ENCODE results near the gene NRN1L. TPM values are rescaled to one million over a fixed set of nuclear protein-coding genes. Genes with fewer than 3 reads are reported as not detected.
"Not testable (repeated sequence)": the region's sequence is repeated elsewhere in the genome, so short reads cannot be mapped to it uniquely, and the experiment has no call there.

The NRN1L gene
- total RNA-seq = not detected

GRCh38 chr16:67884684-67885083, at the start of gene NRN1L:
TSS of gene NRN1L (plus strand) at chr16:67884885. CDS start at chr16:67884904, 19 bp downstream.
- DNase-seq = peak; percentile 90

GRCh38 chr16:67837190-67837589, 47.5 kb upstream of the NRN1L start:
- DNase-seq = not testable (repeated sequence)

GRCh38 chr16:67837811-67838210, 46.9 kb upstream of the NRN1L start:
- DNase-seq = no peak

- no peak for DNase-seq
Observed at GRCh38 chr16:67841198-67841815, 43.4 kb upstream of the NRN1L start.

GRCh38 chr16:67841816-67842508, 42.7 kb upstream of the NRN1L start, which contains the start of gene THAP11:
TSS of gene THAP11 (plus strand) at chr16:67842320. CDS start at chr16:67842555, 235 bp downstream.
- peak; percentile 87 for DNase-seq

- peak; percentile 70 for DNase-seq
Observed at GRCh38 chr16:67842509-67843342, 42.0 kb upstream of the NRN1L start.

GRCh38 chr16:67843343-67843765, 41.3 kb upstream of the NRN1L start:
- DNase-seq = no peak

- DNase-seq = no peak
Observed at GRCh38 chr16:67844497-67844896, 40.2 kb upstream of the NRN1L start.

GRCh38 chr16:67845291-67846062, 39.2 kb upstream of the NRN1L start:
- no peak for DNase-seq

- DNase-seq = no peak
Observed at GRCh38 chr16:67846063-67846319, 38.7 kb upstream of the NRN1L start.

- peak; percentile 91 for DNase-seq
Observed at GRCh38 chr16:67846320-67847063, 38.2 kb upstream of the NRN1L start, which contains the start of gene NUTF2. TSS of gene NUTF2 (plus strand) at chr16:67846933. CDS start at chr16:67865131, 18,198 bp downstream.

GRCh38 chr16:67847064-67847861, 37.4 kb upstream of the NRN1L start, which contains the start of gene CENPT:
TSS of gene CENPT (minus strand) at chr16:67847693. CDS start at chr16:67833859, 13,834 bp downstream.
- no peak for DNase-seq

GRCh38 chr16:67848118-67848517, 36.6 kb upstream of the NRN1L start:
- DNase-seq = no peak

GRCh38 chr16:67853670-67854069, 31.0 kb upstream of the NRN1L start:
- no peak for DNase-seq

GRCh38 chr16:67855789-67856188, 28.9 kb upstream of the NRN1L start:
- no peak for DNase-seq

GRCh38 chr16:67856927-67857546, 27.6 kb upstream of the NRN1L start:
- no peak for DNase-seq

- no peak for DNase-seq
Observed at GRCh38 chr16:67857547-67858233, 27.0 kb upstream of the NRN1L start.

GRCh38 chr16:67858500-67858899, 26.2 kb upstream of the NRN1L start:
- no peak for DNase-seq

GRCh38 chr16:67860589-67861398, 23.9 kb upstream of the NRN1L start:
- DNase-seq = no peak
